GM12878 (cell line): ENCODE data around the gene IFNAR1. TPM values are rescaled to one million over a fixed set of nuclear protein-coding genes. Genes with fewer than 3 reads are reported as not detected.

Experiments used
- ASH2L ChIP-seq: fragments of 300-600, 200-600 bp; sonication (generic); IDR thresholded peaks from 2 replicates; pipeline ENCODE4 v1.6.1; 2017; ENCODE audit warnings: low read depth, mild to moderate bottlenecking, borderline replicate concordance
- CHD4 ChIP-seq: fragments of 200-600 bp; sonication (generic); IDR thresholded peaks from 2 replicates; pipeline ENCODE4 v1.6.1; 2016; ENCODE audit warnings: mild to moderate bottlenecking
- EZH2 ChIP-seq: IDR thresholded peaks from 2 replicates; pipeline ENCODE4 v1.6.1; 2012; ENCODE audit warnings: low read depth, mild to moderate bottlenecking, control low read depth, inconsistent platforms, low read length, borderline replicate concordance; ENCODE audit not compliant: control insufficient read depth
- MYB ChIP-seq: fragments of 150-350 bp; IDR thresholded peaks from 2 replicates; pipeline ENCODE4 v1.6.1; 2014; ENCODE audit warnings: mild to moderate bottlenecking, low read depth, low read length, borderline replicate concordance
- NRF1 ChIP-seq: conservative IDR thresholded peaks from 2 replicates; pipeline ENCODE4 v1.6.1; 2011; ENCODE audit warnings: mild to moderate bottlenecking, low read depth, low read length, improper control_type of control experiment
- POLR2AphosphoS5 ChIP-seq: IDR thresholded peaks from 2 replicates; pipeline ENCODE4 v1.6.1; 2011; ENCODE audit warnings: mild to moderate bottlenecking, low read length, inconsistent platforms
- polyA plus RNA-seq, 11 experiments: library from polyadenylated mRNA; depleted of rRNA in 4 of 11; unstranded in 6 of 11; stranded (reverse) in 5 of 11; fragments of >200 nt; fragmentation: Nextera tagmentation in 4 of 11; fragmentation: Illumina TruSeq in 1 of 11; extraction: Ambion mirVana in 4 of 11; extraction: Trizol in 1 of 11; gene quantifications; 1 replicate in 1 of 11; 2 replicates in 10 of 11; pipeline versions ENCODE4 v1.2.1 to v1.2.3, GENCODE V29; 2011 to 2016; ENCODE audit warnings: inconsistent platforms in 2 of 11, missing spikeins in 2 of 11, low read depth in 1 of 11
- total RNA-seq, 4 experiments: library from RNA; depleted of rRNA in 3 of 4; stranded (reverse); fragments of >200 nt in 3 of 4; fragmentation: Illumina TruSeq in 1 of 4; extraction: Trizol in 1 of 4; gene quantifications; 2 replicates each; pipeline versions ENCODE4 v1.2.1 to v1.2.3, GENCODE V29; 2013 to 2021
- TF ChIP-seq, protein P1 (sequence below): fragments of 450-650 bp; formaldehyde crosslinking; IDR thresholded peaks from 2 replicates; pipeline ENCODE4 v1.4.0; 2020; ENCODE audit warnings: mild to moderate bottlenecking, moderate library complexity
- TF ChIP-seq, protein P2 (sequence below): fragments of 450-650 bp; IDR thresholded peaks from 2 replicates; pipeline ENCODE4 v1.6.1; 2018; ENCODE audit warnings: mild to moderate bottlenecking, low read depth, moderate library complexity; ENCODE audit not compliant: partially characterized antibody

The IFNAR1 gene
- total and polyA plus RNA-seq, 10 of the 15 experiments (the other 5 are each of a cell fraction or from before 2014, with no cell fraction given): 12.0 to 62.4 (median 24.6) TPM

DNA sequence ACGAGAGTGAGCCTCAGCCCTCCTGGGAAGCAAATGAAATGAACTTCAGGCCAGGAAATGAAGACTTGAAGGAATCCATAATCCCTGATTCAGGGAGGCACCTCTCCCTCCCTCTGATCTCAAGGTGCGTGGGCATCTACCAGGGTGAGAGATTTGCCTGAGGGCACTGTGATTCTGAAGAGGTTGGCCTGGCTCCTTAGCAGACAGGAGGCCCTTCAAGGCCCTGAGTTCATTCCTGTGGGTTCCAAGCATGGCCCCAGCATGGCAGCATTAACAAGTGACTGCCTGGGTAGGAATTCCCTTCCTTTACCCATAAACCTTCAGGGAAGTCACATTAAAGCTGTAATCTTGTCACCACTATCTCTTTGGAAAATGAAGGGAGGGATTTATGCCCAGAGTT lies 48.7 kb downstream of the IFNAR1 start (continued):
- TF ChIP-seq, protein P1, sequence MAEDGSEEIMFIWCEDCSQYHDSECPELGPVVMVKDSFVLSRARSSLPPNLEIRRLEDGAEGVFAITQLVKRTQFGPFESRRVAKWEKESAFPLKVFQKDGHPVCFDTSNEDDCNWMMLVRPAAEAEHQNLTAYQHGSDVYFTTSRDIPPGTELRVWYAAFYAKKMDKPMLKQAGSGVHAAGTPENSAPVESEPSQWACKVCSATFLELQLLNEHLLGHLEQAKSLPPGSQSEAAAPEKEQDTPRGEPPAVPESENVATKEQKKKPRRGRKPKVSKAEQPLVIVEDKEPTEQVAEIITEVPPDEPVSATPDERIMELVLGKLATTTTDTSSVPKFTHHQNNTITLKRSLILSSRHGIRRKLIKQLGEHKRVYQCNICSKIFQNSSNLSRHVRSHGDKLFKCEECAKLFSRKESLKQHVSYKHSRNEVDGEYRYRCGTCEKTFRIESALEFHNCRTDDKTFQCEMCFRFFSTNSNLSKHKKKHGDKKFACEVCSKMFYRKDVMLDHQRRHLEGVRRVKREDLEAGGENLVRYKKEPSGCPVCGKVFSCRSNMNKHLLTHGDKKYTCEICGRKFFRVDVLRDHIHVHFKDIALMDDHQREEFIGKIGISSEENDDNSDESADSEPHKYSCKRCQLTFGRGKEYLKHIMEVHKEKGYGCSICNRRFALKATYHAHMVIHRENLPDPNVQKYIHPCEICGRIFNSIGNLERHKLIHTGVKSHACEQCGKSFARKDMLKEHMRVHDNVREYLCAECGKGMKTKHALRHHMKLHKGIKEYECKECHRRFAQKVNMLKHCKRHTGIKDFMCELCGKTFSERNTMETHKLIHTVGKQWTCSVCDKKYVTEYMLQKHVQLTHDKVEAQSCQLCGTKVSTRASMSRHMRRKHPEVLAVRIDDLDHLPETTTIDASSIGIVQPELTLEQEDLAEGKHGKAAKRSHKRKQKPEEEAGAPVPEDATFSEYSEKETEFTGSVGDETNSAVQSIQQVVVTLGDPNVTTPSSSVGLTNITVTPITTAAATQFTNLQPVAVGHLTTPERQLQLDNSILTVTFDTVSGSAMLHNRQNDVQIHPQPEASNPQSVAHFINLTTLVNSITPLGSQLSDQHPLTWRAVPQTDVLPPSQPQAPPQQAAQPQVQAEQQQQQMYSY: no peak
- TF ChIP-seq, protein P2, sequence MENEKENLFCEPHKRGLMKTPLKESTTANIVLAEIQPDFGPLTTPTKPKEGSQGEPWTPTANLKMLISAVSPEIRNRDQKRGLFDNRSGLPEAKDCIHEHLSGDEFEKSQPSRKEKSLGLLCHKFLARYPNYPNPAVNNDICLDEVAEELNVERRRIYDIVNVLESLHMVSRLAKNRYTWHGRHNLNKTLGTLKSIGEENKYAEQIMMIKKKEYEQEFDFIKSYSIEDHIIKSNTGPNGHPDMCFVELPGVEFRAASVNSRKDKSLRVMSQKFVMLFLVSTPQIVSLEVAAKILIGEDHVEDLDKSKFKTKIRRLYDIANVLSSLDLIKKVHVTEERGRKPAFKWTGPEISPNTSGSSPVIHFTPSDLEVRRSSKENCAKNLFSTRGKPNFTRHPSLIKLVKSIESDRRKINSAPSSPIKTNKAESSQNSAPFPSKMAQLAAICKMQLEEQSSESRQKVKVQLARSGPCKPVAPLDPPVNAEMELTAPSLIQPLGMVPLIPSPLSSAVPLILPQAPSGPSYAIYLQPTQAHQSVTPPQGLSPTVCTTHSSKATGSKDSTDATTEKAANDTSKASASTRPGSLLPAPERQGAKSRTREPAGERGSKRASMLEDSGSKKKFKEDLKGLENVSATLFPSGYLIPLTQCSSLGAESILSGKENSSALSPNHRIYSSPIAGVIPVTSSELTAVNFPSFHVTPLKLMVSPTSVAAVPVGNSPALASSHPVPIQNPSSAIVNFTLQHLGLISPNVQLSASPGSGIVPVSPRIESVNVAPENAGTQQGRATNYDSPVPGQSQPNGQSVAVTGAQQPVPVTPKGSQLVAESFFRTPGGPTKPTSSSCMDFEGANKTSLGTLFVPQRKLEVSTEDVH: no peak
- TF ChIP-seq CHD4: no peak
- TF ChIP-seq MYB: no peak
- no peak for TF ChIP-seq POLR2AphosphoS5
- TF ChIP-seq ASH2L: no peak
- no peak for TF ChIP-seq EZH2
- TF ChIP-seq NRF1: no peak
